Astrocyte (in vitro differentiated cells and primary cell): ENCODE measurements around the gene FGF22.

Experiments
- CTCF ChIP-seq: IDR thresholded peaks from 2 replicates; pipeline ENCODE4 v1.5.1; 2011; ENCODE audit warnings: low read depth, mild to moderate bottlenecking, inconsistent platforms, low read length, moderate library complexity; ENCODE audit not compliant: insufficient read depth
- EZH2 ChIP-seq: IDR thresholded peaks from 2 replicates; pipeline ENCODE4 v1.6.1; 2012; ENCODE audit warnings: mild to moderate bottlenecking, low read length, inconsistent platforms; ENCODE audit not compliant: insufficient read depth

GRCh38 chr19:610071-610800 is 29.4 kb upstream of the FGF22 start:
- no peak for TF ChIP-seq CTCF
- no peak for TF ChIP-seq EZH2
